Mucosa of descending colon (tissue), 3 donors: ENCODE data around the gene ANXA6. TPM values are rescaled to one million over a fixed set of nuclear protein-coding genes. Genes with fewer than 3 reads are reported as not detected.

Experiments
- ATAC-seq: fragments of 200-7000 bp; cut with Tn5 transposase; one replicate; pipeline ENCODE4 v1.9.1; 2020; ENCODE audit warnings: mild to moderate bottlenecking, moderate library complexity
- DNase-seq, 3 donors: peaks; one replicate each; pipeline ENCODE4 v3.0.0-alpha.2; 2020
- H3K36me3 ChIP-seq: fragments of 200-600 bp; one replicate; pipeline ENCODE4 v1.8.0; 2021; ENCODE audit warnings: low read depth, mild to moderate bottlenecking
- H3K4me1 ChIP-seq: fragments of 200-600 bp; one replicate; pipeline ENCODE4 v1.8.0; 2021; ENCODE audit warnings: low read depth, mild to moderate bottlenecking
- H3K4me3 ChIP-seq: fragments of 200-600 bp; one replicate; pipeline ENCODE4 v1.8.0; 2021; ENCODE audit warnings: mild to moderate bottlenecking
- H3K9me3 ChIP-seq: fragments of 200-600 bp; one replicate; pipeline ENCODE4 v1.8.0; 2021; ENCODE audit warnings: mild to moderate bottlenecking
- CTCF ChIP-seq: fragments of 200-600 bp; IDR thresholded peaks from one replicate; pipeline ENCODE4 v1.8.0; 2022; ENCODE audit warnings: antibody characterized with exemption, mild to moderate bottlenecking
- intact Hi-C, 2 donors: fragments of 100-400 bp; cut with DNase I in 1 of 2; cut with micrococcal nuclease in 1 of 2; formaldehyde crosslinking; loops; one replicate each; pipeline versions ENCODE4 v1.11.0 to v1.11.1; 2022; cut with DNase I, micrococcal nuclease
- total RNA-seq, 3 donors: library from RNA; stranded (reverse); fragmentation: NEBNext Ultra II Directional in 2 of 3; extraction: Animal tissue kit (Norgen Biotek cat#: 25700) in 2 of 3; gene quantifications; one replicate each; pipeline versions ENCODE4 v1.2.1 to v1.2.4, GENCODE V29; 2021 to 2023
- donor health status: DM: no; HTN: no; CAD: no; lungs with moderate emphysema.
- donor health status: DM: no; HTN: no; CAD: no.
- donor health status: DM: no; HTN: yes; CAD: no.

Gene ANXA6
- total RNA-seq, 3 donors from 2014 or later: 21.4 to 180 (median 68.0) TPM

GRCh38 chr5:151083081-151083676 is 74.4 kb downstream of the ANXA6 start:
- H3K36me3 ChIP-seq: no peaks in the 10 kb centered on the region
- peaks cover 62% of the 10 kb centered on the region for H3K4me1 ChIP-seq
- H3K4me3 ChIP-seq: no peak overlapping the region
- DNase-seq (peak; percentile 79 to 87 (median 79)), ATAC-seq (peak; percentile 60)
- intact Hi-C loops: no loop called here
- TF ChIP-seq CTCF: no peak
- H3K9me3 ChIP-seq: no peaks in the 10 kb centered on the region

DNA sequence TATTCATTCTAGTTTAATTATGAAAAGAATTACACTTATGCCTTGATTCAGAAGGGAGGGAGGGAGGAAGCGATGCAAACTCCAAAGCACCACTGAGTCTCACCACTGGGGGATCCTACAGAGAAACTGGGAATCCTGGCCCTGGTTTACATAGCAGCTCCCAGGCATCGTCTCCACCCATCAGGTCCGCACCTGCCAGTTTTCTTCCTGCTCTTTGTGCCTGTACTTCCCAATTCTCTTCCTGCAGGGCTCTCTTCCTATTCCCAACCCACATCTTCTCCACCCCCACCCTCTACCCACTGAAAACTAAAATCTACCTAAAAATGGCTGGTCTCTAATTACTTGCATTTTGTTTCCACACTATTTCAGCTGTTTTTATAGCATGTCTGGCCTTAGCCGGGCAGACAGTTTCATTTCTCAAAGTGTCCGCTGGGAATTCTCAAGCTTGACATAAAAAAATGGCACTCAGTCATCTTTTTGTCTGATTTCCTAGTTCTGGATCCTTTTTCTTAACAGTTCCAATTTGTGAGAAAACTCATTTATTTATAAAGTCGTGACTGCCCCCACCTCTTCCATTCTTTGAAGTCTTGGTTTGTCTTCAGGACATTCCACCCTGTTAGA is 75.2 kb downstream of the ANXA6 start:
- Histone ChIP-seq H3K4me3 (no peak overlapping the region), H3K9me3 (no peaks in the 10 kb centered on the region), H3K4me1 (peaks cover 65% of the 10 kb centered on the region), H3K36me3 (no peaks in the 10 kb centered on the region)
- intact Hi-C loops: no loop called here
- peak in 2 of 3 donors; percentile 68 to 76 for DNase-seq
- no peak for TF ChIP-seq CTCF
- ATAC-seq: peak; percentile 42

DNA sequence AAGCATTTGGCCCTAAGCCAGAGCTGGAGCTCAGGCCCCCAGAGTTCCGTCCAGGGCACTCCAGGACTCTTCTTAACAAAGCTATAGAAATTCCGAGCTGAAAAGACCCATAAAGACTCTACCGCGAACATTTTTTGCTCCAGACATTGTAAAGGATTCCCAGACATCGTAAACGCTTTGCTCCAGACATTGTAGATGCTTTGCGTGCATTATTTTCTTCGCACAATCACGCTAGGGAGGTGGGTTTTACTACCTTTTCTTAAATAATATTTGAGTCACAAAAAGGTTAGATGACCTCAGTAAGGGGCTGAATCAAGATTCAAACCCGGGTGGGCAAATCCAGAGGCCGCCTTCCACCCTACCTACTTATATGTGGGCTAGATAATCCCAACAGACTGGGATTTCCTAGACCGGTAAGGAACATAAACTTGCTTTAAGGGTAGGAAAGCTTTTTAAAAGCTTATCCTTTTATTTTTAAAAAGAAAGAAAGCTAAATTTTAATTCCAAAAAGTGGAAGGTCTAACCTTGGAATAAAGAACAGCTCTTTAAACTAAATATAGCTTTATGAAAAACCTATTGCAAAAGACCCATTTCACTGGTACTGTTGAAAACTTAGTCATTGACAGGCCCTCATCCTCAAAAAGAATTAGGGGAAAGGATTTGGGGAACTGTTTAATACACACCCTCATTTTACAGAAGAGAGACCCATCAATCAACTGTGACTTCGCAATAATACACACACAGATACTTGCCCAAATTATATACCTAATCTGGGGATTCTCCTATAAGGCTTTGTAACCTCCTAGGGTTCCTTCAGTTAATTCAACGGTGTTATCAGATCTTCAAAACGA is 75.9 kb downstream of the ANXA6 start:
- Histone ChIP-seq H3K4me3 (peak overlapping the region; percentile 97), H3K4me1 (peaks cover 64% of the 10 kb centered on the region), H3K9me3 (no peaks in the 10 kb centered on the region), H3K36me3 (no peaks in the 10 kb centered on the region)
- TF ChIP-seq CTCF: no peak
- intact Hi-C loops: no loop called here
- no peak for ATAC-seq
- DNase-seq: no peak

GRCh38 chr5:151080613-151081430 is 76.8 kb downstream of the ANXA6 start, which contains the start of gene TNIP1:
Gene TNIP1, minus strand, starts transcription at chr5:151081034. Its CDS starts 15,939 bp downstream, at chr5:151065095.
- Histone ChIP-seq H3K36me3 (no peaks in the 10 kb centered on the region), H3K4me1 (peaks cover 62% of the 10 kb centered on the region), H3K9me3 (no peaks in the 10 kb centered on the region), H3K4me3 (peak within 1 kb of the TSS; percentile 97)
- DNase-seq: peak; percentile 95 to 99 (median 97)
- no peak for TF ChIP-seq CTCF
- intact Hi-C loops: no loop called here
- peak; percentile 86 for ATAC-seq
